ENCODE results near the gene SBSN.

DNA sequence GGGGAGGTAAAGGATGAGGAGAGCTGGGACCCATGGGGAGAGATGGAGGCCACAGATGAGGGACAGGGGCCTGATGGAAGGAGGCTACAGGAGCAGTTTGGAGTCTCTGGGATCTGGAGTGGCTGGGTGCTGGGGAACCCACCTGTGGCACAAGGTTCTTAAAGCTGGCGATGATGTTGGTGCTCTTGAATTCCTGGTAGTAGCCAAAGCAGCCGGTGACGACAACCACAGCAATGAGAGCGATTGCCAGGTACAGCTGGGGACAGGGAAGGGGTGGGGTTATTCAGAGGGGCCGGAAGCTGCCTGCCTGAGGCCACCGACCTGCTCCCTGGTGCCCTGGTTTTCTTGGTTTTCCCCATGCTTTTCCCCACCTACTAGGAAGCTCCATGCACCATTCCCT is 32.6 kb upstream of the SBSN start:
- TF ChIP-seq EZH2phosphoT487 (IDR thresholded peaks at IDR 0.05; ENCODE audit: insufficient read depth, low read depth): no peak
- TF ChIP-seq EZH2 (IDR thresholded peaks at IDR 0.05; ENCODE audit: insufficient read depth, poor library complexity, severe bottlenecking): no peak

Data from GM23248 (cell line).